Mesothelial cell of epicardium (in vitro differentiated cells): ENCODE measurements around the gene LUZP2. TPM values are rescaled to one million over a fixed set of nuclear protein-coding genes. Genes with fewer than 3 reads are reported as not detected.

Experiments used
- DNase-seq, 2 experiments: peaks; one replicate each; pipeline ENCODE4 v3.0.0; 2021; ENCODE audit warnings: low spot score in 2 of 2; ENCODE audit not compliant: unreplicated experiment in 2 of 2
- H3K27ac Mint-ChIP-seq: 2 replicates; pipeline ENCODE4 v1.8.0; 2021; ENCODE audit warnings: mixed read lengths
- H3K27me3 Mint-ChIP-seq: 2 replicates; pipeline ENCODE4 v1.8.0; 2021; ENCODE audit warnings: low read depth, mixed read lengths
- H3K36me3 Mint-ChIP-seq: 2 replicates; pipeline ENCODE4 v1.8.0; 2021; ENCODE audit warnings: mixed read lengths
- H3K4me1 Mint-ChIP-seq: 2 replicates; pipeline ENCODE4 v1.8.0; 2021; ENCODE audit warnings: mixed read lengths
- H3K4me3 Mint-ChIP-seq: 2 replicates; pipeline ENCODE4 v1.8.0; 2021; ENCODE audit warnings: mild to moderate bottlenecking, moderate library complexity, mixed read lengths
- H3K9me3 Mint-ChIP-seq: 2 replicates; pipeline ENCODE4 v1.8.0; 2021; ENCODE audit warnings: mixed read lengths
- CTCF ChIP-seq: fragments of 200-600 bp; sonication (generic); IDR thresholded peaks from one replicate; pipeline ENCODE4 v1.5.0; 2021; ENCODE audit warnings: antibody characterized with exemption; ENCODE audit not compliant: unreplicated experiment
- total RNA-seq: library from RNA; stranded (reverse); gene quantifications from 3 replicates; pipeline ENCODE4 v1.2.1, GENCODE V29; 2021

Gene LUZP2
- total RNA-seq, 1 donor from 2014 or later = 4.5 TPM

- no peaks in the 10 kb centered on the region for H3K27me3 Mint-ChIP-seq
- H3K4me1 Mint-ChIP-seq = peaks cover 12% of the 10 kb centered on the region
- H3K4me3 Mint-ChIP-seq = no peak overlapping the region
- H3K27ac Mint-ChIP-seq = no peak overlapping the region
- no peak for DNase-seq
- TF ChIP-seq CTCF = no peak
- no peaks in the 10 kb centered on the region for H3K36me3 Mint-ChIP-seq
- H3K9me3 Mint-ChIP-seq = no peaks in the 10 kb centered on the region
Measured at GRCh38 chr11:24560324-24560723, 63.5 kb downstream of the LUZP2 start.

GRCh38 chr11:24567380-24567779 lies 70.5 kb downstream of the LUZP2 start:
- Mint-ChIP-seq H3K4me3 (no peak overlapping the region), H3K4me1 (no peaks in the 10 kb centered on the region), H3K27ac (no peak overlapping the region), H3K9me3 (no peaks in the 10 kb centered on the region), H3K27me3 (no peaks in the 10 kb centered on the region), H3K36me3 (no peaks in the 10 kb centered on the region)
- DNase-seq = no peak
- no peak for TF ChIP-seq CTCF

- H3K36me3 Mint-ChIP-seq = no peaks in the 10 kb centered on the region
- H3K27ac Mint-ChIP-seq = no peak overlapping the region
- no peak for TF ChIP-seq CTCF
- H3K27me3 Mint-ChIP-seq = no peaks in the 10 kb centered on the region
- peaks cover 7% of the 10 kb centered on the region for H3K4me1 Mint-ChIP-seq
- H3K4me3 Mint-ChIP-seq = no peak overlapping the region
- no peaks in the 10 kb centered on the region for H3K9me3 Mint-ChIP-seq
- no peak for DNase-seq
Measured at GRCh38 chr11:24572376-24572775, 75.5 kb downstream of the LUZP2 start.

- H3K27me3 Mint-ChIP-seq = no peaks in the 10 kb centered on the region
- no peak for TF ChIP-seq CTCF
- no peak overlapping the region for H3K27ac Mint-ChIP-seq
- no peaks in the 10 kb centered on the region for H3K36me3 Mint-ChIP-seq
- H3K9me3 Mint-ChIP-seq = no peaks in the 10 kb centered on the region
- no peak for DNase-seq
- H3K4me1 Mint-ChIP-seq = peaks cover 7% of the 10 kb centered on the region
- no peak overlapping the region for H3K4me3 Mint-ChIP-seq
Measured at GRCh38 chr11:24574461-24574860, 77.6 kb downstream of the LUZP2 start.

GRCh38 chr11:24575392-24575791 lies 78.5 kb downstream of the LUZP2 start:
- no peak overlapping the region for H3K4me3 Mint-ChIP-seq

More at GRCh38 chr11:24575392-24575791, 78.5 kb downstream of the LUZP2 start:
- Mint-ChIP-seq H3K27ac (no peak overlapping the region), H3K4me1 (peaks cover 7% of the 10 kb centered on the region), H3K27me3 (no peaks in the 10 kb centered on the region), H3K36me3 (no peaks in the 10 kb centered on the region), H3K9me3 (no peaks in the 10 kb centered on the region)
- TF ChIP-seq CTCF = no peak
- DNase-seq = no peak
